Transverse colon (tissue), 4 donors: ENCODE results near the gene ZNF296. TPM values are rescaled to one million over a fixed set of nuclear protein-coding genes. Genes with fewer than 3 reads are reported as not detected.

ENCODE experiments used
- DNase-seq: peaks from one replicate; pipeline ENCODE4 v3.0.0-alpha.2; 2019
- H3K27ac ChIP-seq, 4 donors: fragments of 200-600 bp; sonication (generic); 2 replicates each; pipeline ENCODE4 v1.5.1; 2016 to 2018; ENCODE audit warnings: inconsistent platforms in 4 of 4
- H3K27me3 ChIP-seq: fragments of 200-600 bp; sonication (generic); 2 replicates; pipeline ENCODE4 v1.5.1; 2017; ENCODE audit warnings: inconsistent platforms
- H3K36me3 ChIP-seq, 4 donors: fragments of 200-600 bp; sonication (generic); 2 replicates each; pipeline ENCODE4 v1.5.1; 2017 to 2019; ENCODE audit warnings: inconsistent platforms in 4 of 4
- H3K4me1 ChIP-seq, 4 donors: fragments of 200-600 bp; sonication (generic); 2 replicates each; pipeline ENCODE4 v1.5.1; 2017 to 2020; ENCODE audit warnings: inconsistent platforms in 4 of 4
- H3K4me3 ChIP-seq, 4 donors: fragments of 200-600 bp; sonication (generic); 1 replicate in 1 of 4; 2 replicates in 3 of 4; pipeline versions ENCODE4 v1.5.1 to v1.6.1; 2017 to 2019; ENCODE audit warnings: inconsistent platforms in 4 of 4
- H3K9me3 ChIP-seq, 2 donors: fragments of 200-600 bp; sonication (generic); 2 replicates each; pipeline ENCODE4 v1.5.1; 2017 to 2019; ENCODE audit warnings: inconsistent platforms in 2 of 2
- CTCF ChIP-seq, 5 experiments: fragments of 200-600 bp in 3 of 5; fragments of 450-650 bp in 2 of 5; sonication (generic) in 3 of 5; IDR thresholded peaks; 1 replicate in 2 of 5; 2 replicates in 3 of 5; pipeline ENCODE4 v1.5.1; 2016 to 2017; ENCODE audit warnings: antibody characterized with exemption in 5 of 5, inconsistent platforms in 3 of 5, mild to moderate bottlenecking in 2 of 5, moderate library complexity in 1 of 5
- EP300 ChIP-seq: sonication (generic); formaldehyde crosslinking; IDR thresholded peaks from one replicate; pipeline ENCODE4 v1.6.1; 2017; ENCODE audit warnings: antibody characterized with exemption, low read depth
- POLR2A ChIP-seq: fragments of 450-650 bp; IDR thresholded peaks from one replicate; pipeline ENCODE4 v1.6.1; 2016; ENCODE audit warnings: antibody characterized with exemption, mild to moderate bottlenecking, moderate library complexity
- POLR2AphosphoS5 ChIP-seq, 3 donors: sonication (generic); formaldehyde crosslinking; IDR thresholded peaks; one replicate each; pipeline ENCODE4 v1.6.1; 2016; ENCODE audit warnings: antibody characterized with exemption in 3 of 3
- WGBS, 2 donors: methylation state at CpG; one replicate each; pipeline ENCODE4 v1.1.5; 2018; ENCODE audit warnings: low coverage in 1 of 2; 5-methylcytosine and 5-hydroxymethylcytosine counted together
- in situ Hi-C, 4 donors: fragments of 200-750 bp; cut with MboI; loops; one replicate each; pipeline versions ENCODE4 v1.15.0 to v1.15.1; 2017; ENCODE audit warnings: low sequenced_read_pairs in 3 of 4, low pct_ligation_motif_present in 1 of 4, low pct_unique_long_range_greater_than_20kb in 1 of 4
- intact Hi-C: fragments of 100-400 bp; cut with DNase I; formaldehyde crosslinking; loops from one replicate; pipeline ENCODE4 v1.15.1; 2023; ENCODE audit warnings: low total_unique reads
- small RNA-seq, 4 donors: library from RNA; depleted of rRNA; stranded (forward); fragments of <200 nt; gene quantifications; one replicate each; pipeline ENCODE3, GENCODE V24; 2016
- total RNA-seq, 4 donors: library from RNA; depleted of rRNA; stranded (reverse); fragments of >200 nt; gene quantifications; one replicate each; pipeline ENCODE4 v1.1.0, GENCODE V29; 2016

The ZNF296 gene
- total RNA-seq, 4 donors from 2014 or later, result 0.75 to 5.8 (median 3.5) TPM

GRCh38 chr19:45023048-45023447 is 53.2 kb downstream of the ZNF296 start:
- no peaks in the 10 kb centered on the region for H3K27me3 ChIP-seq
- intact Hi-C loops (no loop called here), in situ Hi-C loops (no loop called here)
- no peaks in the 10 kb centered on the region for H3K9me3 ChIP-seq
- no peak for TF ChIP-seq POLR2A
- no peak for TF ChIP-seq CTCF (IDR thresholded peaks at IDR 0.05)
- no peak for TF ChIP-seq POLR2AphosphoS5 (IDR thresholded peaks at IDR 0.05)
- TF ChIP-seq EP300, result no peak
- H3K4me1 ChIP-seq, result no peaks in the 10 kb centered on the region
- peaks cover 0 to 20% (median 0%) of the 10 kb centered on the region in 4 donors for H3K36me3 ChIP-seq
- no peak overlapping the region for H3K4me3 ChIP-seq
- DNase-seq, result no peak
- 89 to 100% methylated on average over 3 to 4 of the region's 4 CpGs for WGBS, 2 donors
- H3K27ac ChIP-seq, result no peak overlapping the region

GRCh38 chr19:45021971-45022370 is 54.3 kb downstream of the ZNF296 start:
- no peak overlapping the region for H3K27ac ChIP-seq
- H3K4me3 ChIP-seq, result no peak overlapping the region
- TF ChIP-seq CTCF (IDR thresholded peaks at IDR 0.05) (no peak), POLR2AphosphoS5 (IDR thresholded peaks at IDR 0.05) (no peak), EP300 (no peak), POLR2A (no peak)
- peaks cover 0 to 11% (median 0%) of the 10 kb centered on the region in 4 donors for H3K36me3 ChIP-seq
- no peak for DNase-seq
- peaks cover 0 to 2% (median 0%) of the 10 kb centered on the region in 4 donors for H3K4me1 ChIP-seq
- intact Hi-C loops (no loop called here), in situ Hi-C loops (no loop called here)
- WGBS, 2 donors, result 92 to 100% methylated on average over 1 to 14 of the region's 14 CpGs
- no peaks in the 10 kb centered on the region for H3K27me3 ChIP-seq
- H3K9me3 ChIP-seq, result no peaks in the 10 kb centered on the region

Small RNAs within 50 kb of the gene (small RNA-seq; reads per million reads assigned to genes)
- 0 reads per million in 4 donors for gene RNU6-611P

Other genes starting within 250 kb of the ZNF296 start
- gene NECTIN2, start 230.2 kb downstream of the ZNF296 start, total RNA-seq, result 100 to 1,000 TPM in 3 of 4 donors, 10 to 100 TPM in 1; 93.7 to 147 (median 125) TPM
- gene TOMM40, start 185.2 kb downstream of the ZNF296 start, total RNA-seq, result 100 to 1,000 TPM in 1 of 4 donors, 10 to 100 TPM in 3; 36.0 to 101 (median 53.8) TPM
- gene APOE, start 170.7 kb downstream of the ZNF296 start, total RNA-seq, result 100 to 1,000 TPM in 2 of 4 donors, 10 to 100 TPM in 2; 72.2 to 214 (median 132) TPM
- 10 to 100 TPM in 3 of 4 donors, not detected in 1; 10.8 to 48.4 (median 34.8) TPM for gene APOC1, start 161.9 kb downstream of the ZNF296 start, total RNA-seq
- not detected for gene APOC4, start 134.2 kb downstream of the ZNF296 start, total RNA-seq
- gene APOC2, start 130.4 kb downstream of the ZNF296 start, total RNA-seq, result under 1 TPM in 1 of 4 donors, not detected in 3; 0.68 TPM
- 10 to 100 TPM; 65.3 to 94.6 (median 79.8) TPM for gene CLPTM1, start 121.1 kb downstream of the ZNF296 start, total RNA-seq
- gene RELB, start 75.0 kb downstream of the ZNF296 start, total RNA-seq, result 10 to 100 TPM; 11.9 to 58.4 (median 34.8) TPM
- gene CLASRP, start 37.4 kb downstream of the ZNF296 start, total RNA-seq, result 100 to 1,000 TPM in 2 of 4 donors, 10 to 100 TPM in 2; 82.6 to 382 (median 100) TPM
- 10 to 100 TPM in 3 of 4 donors, 1 to 10 TPM in 1; 3.0 to 21.1 (median 15.9) TPM for gene GEMIN7, start 2.8 kb upstream of the ZNF296 start, total RNA-seq
- 10 to 100 TPM; 31.1 to 92.5 (median 45.2) TPM for gene PPP1R37, start 16.7 kb upstream of the ZNF296 start, total RNA-seq
- 1 to 10 TPM in 1 of 4 donors, under 1 TPM in 1, not detected in 2; 0.32 to 1.5 TPM for gene NKPD1, start 84.5 kb upstream of the ZNF296 start, total RNA-seq
- gene TRAPPC6A, start 101.8 kb upstream of the ZNF296 start, total RNA-seq, result 10 to 100 TPM in 3 of 4 donors, not detected in 1; 15.7 to 51.2 (median 29.7) TPM
- gene BLOC1S3, start 102.3 kb upstream of the ZNF296 start, total RNA-seq, result 10 to 100 TPM in 1 of 4 donors, 1 to 10 TPM in 3; 5.0 to 10.3 (median 9.2) TPM
- 1 to 10 TPM in 2 of 4 donors, under 1 TPM in 1, not detected in 1; 0.68 to 7.0 (median 1.1) TPM for gene EXOC3L2, start 168.9 kb upstream of the ZNF296 start, total RNA-seq
- 10 to 100 TPM; 11.0 to 40.8 (median 13.2) TPM for gene MARK4, start 174.8 kb upstream of the ZNF296 start, total RNA-seq
- 10 to 100 TPM in 2 of 4 donors, 1 to 10 TPM in 1, not detected in 1; 4.0 to 32.2 (median 27.9) TPM for gene CKM, start 246.4 kb upstream of the ZNF296 start, total RNA-seq